ENCODE measurements around the gene DPEP3.
"Not testable (repeated sequence)": the region's sequence is repeated elsewhere in the genome, so short reads cannot be mapped to it uniquely, and the experiment has no call there.

The DPEP3 gene

DNA sequence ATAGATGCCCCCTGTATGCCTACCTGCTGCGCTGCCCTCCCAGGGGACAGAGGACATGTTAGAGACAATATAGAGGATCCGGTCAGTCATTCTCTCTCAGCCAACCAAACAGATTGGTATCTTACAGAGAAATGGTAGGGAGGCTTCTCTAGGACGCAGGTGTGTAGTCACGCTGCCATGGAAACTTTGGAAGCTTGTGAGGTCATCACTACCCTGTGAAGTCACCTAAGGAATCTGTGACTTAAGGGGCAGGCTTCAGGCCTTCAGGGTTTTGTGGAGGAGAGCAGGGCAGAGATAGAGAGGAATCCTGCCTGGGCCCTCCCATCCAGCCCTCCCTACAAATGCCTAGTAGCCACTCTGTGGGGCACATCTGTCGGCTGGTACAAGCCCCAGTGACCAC lies 35.4 kb upstream of the DPEP3 start, which contains the start of gene DPEP2NB:
Gene DPEP2NB (minus strand): TSS at position 231 of the 400 bp plus-strand sequence. CDS start 141 bp downstream, at position 90.
- DNase-seq (ENCODE audit: extremely low read depth, low read depth) = no peak
- no peak for TF ChIP-seq CTCF (IDR thresholded peaks at IDR 0.05; ENCODE audit: low read depth, low read length)

GRCh38 chr16:68013440-68013839 lies 33.1 kb upstream of the DPEP3 start:
- no peak for TF ChIP-seq CTCF (IDR thresholded peaks at IDR 0.05; ENCODE audit: low read depth, low read length)
- DNase-seq (ENCODE audit: extremely low read depth, low read depth) = no peak

DNA sequence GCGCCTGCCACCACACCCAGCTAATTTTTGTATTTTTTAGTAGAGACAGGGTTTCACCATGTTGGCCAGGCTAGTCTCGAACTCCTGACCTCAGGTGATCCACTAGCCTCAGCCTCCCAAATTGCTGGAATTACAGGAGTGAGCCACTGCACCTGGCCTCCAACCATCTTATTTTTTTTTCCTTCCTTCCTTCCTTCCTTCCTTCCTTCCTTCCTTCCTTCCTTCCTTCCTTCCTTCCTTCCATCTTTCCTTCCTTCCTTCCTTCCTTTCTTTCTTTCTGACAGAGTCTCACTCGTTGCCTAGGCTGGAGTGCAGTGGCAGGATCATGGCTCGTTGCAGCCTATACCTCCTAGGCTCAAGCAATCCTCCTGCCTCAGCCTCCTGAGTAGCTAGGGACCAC lies 29.6 kb upstream of the DPEP3 start:
- DNase-seq (ENCODE audit: extremely low read depth, low read depth) = not testable (repeated sequence)

GRCh38 chr16:68009157-68009735 lies 28.9 kb upstream of the DPEP3 start:
- DNase-seq (ENCODE audit: extremely low read depth, low read depth) = no peak

DNA sequence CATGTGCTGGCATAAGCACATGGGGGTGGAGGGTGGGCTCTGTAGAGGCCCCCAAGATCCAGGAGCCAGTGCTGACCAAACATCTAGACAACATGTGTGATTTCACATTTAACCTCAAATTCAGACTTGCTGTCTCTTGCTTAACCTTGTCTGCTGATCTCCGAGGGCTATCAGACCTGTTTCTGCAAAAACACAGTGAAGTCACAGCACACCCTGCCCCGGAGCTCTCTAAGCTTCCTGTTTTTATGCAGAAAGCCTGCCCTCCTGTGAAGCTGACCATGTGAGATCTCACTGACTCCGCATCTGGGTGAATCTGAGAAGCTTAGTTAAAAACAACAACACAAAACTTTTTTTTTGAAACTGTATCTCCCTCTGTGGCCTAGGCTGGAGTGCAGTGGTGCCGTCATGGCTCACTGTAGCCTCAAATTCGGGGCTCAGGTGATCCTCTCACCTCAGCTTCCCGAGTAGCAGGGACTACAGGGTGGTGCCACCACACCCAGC lies 25.5 kb upstream of the DPEP3 start:
- no peak for DNase-seq (ENCODE audit: extremely low read depth, low read depth)
- TF ChIP-seq CTCF (IDR thresholded peaks at IDR 0.05; ENCODE audit: low read depth, low read length) = no peak

More at GRCh38 chr16:68009157-68009735, 28.9 kb upstream of the DPEP3 start:
- no peak for TF ChIP-seq CTCF (IDR thresholded peaks at IDR 0.05; ENCODE audit: low read depth, low read length)

GRCh38 chr16:68005211-68005610 lies 24.9 kb upstream of the DPEP3 start:
- no peak for DNase-seq (ENCODE audit: extremely low read depth, low read depth)
- TF ChIP-seq CTCF (IDR thresholded peaks at IDR 0.05; ENCODE audit: low read depth, low read length) = no peak

DNA sequence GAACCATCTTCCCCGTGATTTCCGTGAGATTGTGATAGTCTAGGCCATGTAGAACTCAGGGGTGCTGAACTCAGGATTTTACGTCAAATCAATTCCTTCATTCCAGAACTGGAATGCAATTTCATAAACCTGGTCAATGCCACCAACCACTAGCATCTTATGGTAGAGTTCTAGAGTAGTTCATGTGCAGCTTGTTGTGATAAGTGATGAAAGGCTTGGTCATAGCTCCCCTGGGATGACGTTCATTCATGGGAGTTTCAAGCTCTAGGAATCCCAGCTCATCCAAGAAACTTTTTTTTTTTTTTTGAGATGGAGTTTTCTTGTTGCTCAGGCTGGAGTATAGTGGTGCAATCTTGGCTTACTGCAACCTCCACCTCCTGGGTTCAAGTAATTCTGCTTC lies 22.7 kb upstream of the DPEP3 start:
- DNase-seq (ENCODE audit: extremely low read depth, low read depth) = no peak
- no peak for TF ChIP-seq CTCF (IDR thresholded peaks at IDR 0.05; ENCODE audit: low read depth, low read length)

DNA sequence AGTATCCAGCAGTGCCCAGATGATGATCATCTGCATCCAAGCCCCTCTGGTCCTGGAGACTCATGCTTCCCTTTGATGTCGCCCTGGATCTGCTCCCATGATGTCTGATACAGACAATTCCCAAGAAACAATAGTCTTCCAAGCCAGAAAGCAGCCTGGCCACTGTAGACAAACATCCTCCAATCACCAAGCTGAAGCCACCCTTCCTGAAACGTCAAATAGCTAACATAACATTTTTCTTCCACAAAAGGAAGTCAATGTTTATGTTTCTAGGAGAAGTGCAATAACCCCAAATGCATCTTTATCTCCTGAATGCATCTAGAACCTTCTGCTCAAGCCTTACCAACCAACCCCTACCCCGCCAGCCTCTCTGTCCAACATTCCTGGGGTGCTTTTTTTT lies 20.2 kb upstream of the DPEP3 start:
- no peak for TF ChIP-seq CTCF (IDR thresholded peaks at IDR 0.05; ENCODE audit: low read depth, low read length)
- DNase-seq (ENCODE audit: extremely low read depth, low read depth) = no peak

Measured in AG09319 (cell line).